RWPE1 (cell line): ENCODE results near the gene PIK3AP1.

Experiments used
- CTCF ChIA-PET: fragments of 350-600 bp; sonication (Branson Sonifier 250); formaldehyde crosslinking; extraction: SDS; loops from one replicate; lab custom pipeline; 2021; lab: Yijun Ruan, JAX
- POLR2A ChIA-PET: fragments of 400-600 bp; formaldehyde crosslinking; extraction: SDS; loops from one replicate; lab custom pipeline; 2020; ENCODE audit warnings: antibody characterized with exemption; ENCODE audit not compliant: low non-redundant PET; lab: Yijun Ruan, JAX
- DNase-seq: peaks from one replicate; pipeline ENCODE4 v3.0.0; 2012; ENCODE audit warnings: low spot score
- H3K27ac ChIP-seq: fragments of 450-650 bp; 2 replicates; pipeline ENCODE4 v1.5.1; 2017
- TF ChIP-seq, protein P1 (sequence below): fragments of 450-650 bp; conservative IDR thresholded peaks from 2 replicates; pipeline ENCODE4 v1.5.1; 2017; ENCODE audit warnings: low read depth, mild to moderate bottlenecking

The PIK3AP1 gene

DNA sequence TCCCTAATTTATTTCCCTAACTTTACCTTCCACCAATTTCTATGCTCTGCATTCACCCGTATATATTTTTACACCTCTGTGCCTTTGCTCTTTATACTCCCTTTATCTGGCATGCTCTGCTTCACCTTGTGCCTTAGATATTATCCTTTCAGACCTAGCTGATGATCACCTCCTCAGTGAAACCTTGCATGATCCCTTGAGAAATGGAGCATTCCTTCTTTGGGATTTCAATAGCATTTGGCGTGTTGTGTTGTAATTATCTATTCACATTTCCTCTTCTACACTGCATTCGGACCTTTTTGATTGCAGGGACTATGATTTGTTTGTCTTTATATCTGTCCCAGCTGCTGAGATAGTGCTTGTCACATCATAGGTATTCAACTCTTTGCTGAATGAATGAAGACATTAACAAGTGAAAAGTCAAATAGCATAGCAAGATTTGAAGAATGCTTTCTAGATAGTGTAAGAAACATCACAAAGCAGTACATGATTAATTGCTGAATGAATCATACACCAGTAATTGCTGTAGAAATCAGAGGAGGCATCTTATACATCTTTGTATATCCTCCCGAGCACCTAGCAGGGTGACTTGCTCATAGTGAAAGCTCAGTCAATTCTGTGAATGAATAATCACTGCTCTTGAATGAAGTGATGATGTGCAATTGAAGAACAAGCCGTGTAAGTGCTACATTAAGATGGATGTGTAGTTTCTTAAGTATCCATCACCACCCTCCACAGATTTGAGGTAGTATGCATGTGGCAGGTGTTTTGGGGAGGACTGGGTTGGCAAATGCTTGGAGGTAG, 131.5 kb downstream of the PIK3AP1 start:
- TF ChIP-seq, protein P1, sequence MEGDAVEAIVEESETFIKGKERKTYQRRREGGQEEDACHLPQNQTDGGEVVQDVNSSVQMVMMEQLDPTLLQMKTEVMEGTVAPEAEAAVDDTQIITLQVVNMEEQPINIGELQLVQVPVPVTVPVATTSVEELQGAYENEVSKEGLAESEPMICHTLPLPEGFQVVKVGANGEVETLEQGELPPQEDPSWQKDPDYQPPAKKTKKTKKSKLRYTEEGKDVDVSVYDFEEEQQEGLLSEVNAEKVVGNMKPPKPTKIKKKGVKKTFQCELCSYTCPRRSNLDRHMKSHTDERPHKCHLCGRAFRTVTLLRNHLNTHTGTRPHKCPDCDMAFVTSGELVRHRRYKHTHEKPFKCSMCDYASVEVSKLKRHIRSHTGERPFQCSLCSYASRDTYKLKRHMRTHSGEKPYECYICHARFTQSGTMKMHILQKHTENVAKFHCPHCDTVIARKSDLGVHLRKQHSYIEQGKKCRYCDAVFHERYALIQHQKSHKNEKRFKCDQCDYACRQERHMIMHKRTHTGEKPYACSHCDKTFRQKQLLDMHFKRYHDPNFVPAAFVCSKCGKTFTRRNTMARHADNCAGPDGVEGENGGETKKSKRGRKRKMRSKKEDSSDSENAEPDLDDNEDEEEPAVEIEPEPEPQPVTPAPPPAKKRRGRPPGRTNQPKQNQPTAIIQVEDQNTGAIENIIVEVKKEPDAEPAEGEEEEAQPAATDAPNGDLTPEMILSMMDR: no peak
- POLR2A ChIA-PET: no interaction called here
- H3K27ac ChIP-seq: no peak overlapping the region
- CTCF ChIA-PET: interaction anchor here (1.5 kb wide), 1 partner anchor 20 kb away, joined by 4 read pairs; no protein-coding TSS in a partner anchor
- DNase-seq: peak; percentile 51

DNA sequence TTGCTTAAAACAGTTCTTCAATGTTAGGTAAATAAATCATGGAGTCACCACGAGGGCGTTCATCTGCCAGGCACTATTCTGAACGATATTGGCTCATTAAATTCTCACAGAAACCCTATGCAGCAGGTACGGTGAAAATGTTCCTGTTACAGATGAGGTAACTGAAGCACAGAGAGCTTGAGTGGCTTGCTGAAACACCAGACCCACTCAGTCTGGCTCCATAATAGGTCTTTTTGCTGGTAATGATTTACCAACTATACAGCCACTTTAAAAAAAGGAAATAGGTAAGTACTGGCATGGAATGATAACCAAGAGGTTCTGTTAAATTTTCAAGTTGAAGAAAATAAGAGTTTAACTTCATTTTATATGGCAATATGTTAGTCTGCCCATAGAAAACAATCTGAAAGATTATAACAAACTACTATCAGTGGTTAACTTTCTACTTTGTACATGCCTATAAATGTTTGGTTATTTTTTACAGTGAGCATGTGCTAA, 132.2 kb downstream of the PIK3AP1 start:
- TF ChIP-seq, protein P1: no peak
- DNase-seq: no peak
- ChIA-PET CTCF (no interaction called here), POLR2A (interaction anchor here (0.6 kb wide), 1 partner anchor 12 kb away, joined by 4 read pairs; no protein-coding TSS in a partner anchor)
- no peak overlapping the region for H3K27ac ChIP-seq

DNA sequence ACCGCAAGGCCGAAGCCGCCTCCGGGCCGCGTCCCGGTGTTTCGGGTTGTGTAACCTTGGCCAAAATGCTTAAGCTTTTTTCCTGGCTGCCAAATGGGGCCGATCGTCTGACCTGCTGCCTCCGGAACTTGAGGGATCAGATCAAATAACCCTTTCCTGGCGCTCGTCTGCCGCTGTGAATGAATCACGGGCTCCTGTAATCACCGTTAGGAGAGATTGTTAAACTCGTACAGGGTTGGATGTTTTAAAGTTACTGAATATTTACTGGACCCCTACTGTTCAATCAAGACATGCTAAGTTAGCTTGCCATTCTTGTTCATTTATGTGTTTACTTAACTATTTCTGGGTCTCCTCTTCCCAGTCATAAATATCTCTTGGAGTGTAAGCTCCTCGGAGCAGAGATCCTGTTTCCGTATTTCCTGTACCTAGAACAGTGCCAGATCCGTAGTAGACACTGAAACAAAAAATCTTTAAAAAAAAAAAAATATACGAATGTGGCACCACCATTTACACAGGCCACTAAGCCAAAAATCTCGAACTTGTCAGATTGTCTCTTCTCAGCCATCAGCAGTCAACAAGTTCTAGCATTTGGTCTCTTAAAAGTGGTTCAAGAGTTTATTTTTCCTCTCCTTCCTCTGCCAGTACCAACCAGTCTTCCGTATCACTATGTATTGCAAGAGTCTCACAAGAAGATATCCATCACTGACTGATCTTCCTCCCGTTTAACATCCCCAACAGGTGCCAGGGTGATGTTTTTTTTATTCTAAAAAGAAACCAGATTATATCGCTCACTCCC, 132.9 kb downstream of the PIK3AP1 start:
- POLR2A ChIA-PET: interaction anchor here (0.6 to 0.7 kb wide), 3 partner anchors 13 to 171 kb away, joined by 3 to 4 read pairs (median 4); no protein-coding TSS in a partner anchor
- CTCF ChIA-PET: no interaction called here
- DNase-seq: peak; percentile 69
- TF ChIP-seq, protein P1: no peak
- peak overlapping the region; percentile 95 for H3K27ac ChIP-seq

DNA sequence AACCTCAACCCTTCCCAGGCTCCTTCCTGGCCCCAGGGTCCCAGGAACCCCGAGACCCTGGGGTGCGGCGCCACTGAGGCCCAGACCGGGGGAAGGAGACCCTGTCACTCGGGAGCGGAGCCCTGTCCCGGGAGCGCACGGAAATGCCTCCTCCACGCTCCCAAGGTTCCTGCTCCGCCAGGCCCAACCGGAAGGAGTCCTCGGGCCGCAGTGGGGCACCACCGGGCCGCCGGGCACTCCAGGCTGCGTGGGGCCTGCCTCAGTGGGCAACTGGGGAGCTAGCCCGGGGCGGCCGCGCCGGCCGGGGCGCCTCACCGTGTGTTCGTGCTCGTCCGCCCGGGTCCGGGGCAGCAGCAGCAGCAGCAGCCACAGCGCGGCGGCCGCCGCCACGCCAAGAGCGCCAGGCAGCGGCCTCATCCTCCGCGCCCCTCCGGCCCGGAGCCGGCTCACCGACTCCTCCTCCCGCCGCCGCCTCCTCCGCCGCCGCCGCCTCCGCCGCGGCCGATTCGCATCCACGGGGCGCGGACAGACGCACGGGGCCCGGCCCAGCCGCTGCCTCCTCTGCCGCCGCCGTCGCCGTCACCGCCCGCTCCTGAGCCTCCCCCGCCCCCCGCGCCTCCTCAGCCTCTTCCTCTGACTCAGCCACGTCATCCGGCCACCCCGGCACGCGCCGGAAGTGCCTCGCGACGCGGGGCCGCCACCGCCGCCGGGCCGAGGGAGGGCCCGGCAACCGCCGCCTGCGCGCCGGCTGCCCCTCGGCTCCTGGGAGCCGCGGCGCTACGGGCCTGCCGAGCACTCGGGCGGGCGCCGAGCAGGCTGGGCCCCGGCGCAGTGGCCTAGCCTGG, 133.7 kb downstream of the PIK3AP1 start, which contains the start of gene TM9SF3:
Gene TM9SF3 (minus strand): TSS at position 594 of the 845 bp plus-strand sequence. CDS start 177 bp downstream, at position 417.
- peak within 1 kb of the TSS; percentile 95 for H3K27ac ChIP-seq
- TF ChIP-seq, protein P1: no peak
- POLR2A ChIA-PET: interaction anchor here (0.6 to 0.7 kb wide), 2 partner anchors 37 to 170 kb away, joined by 3 to 4 read pairs; no protein-coding TSS in a partner anchor
- CTCF ChIA-PET: interaction anchor here (0.8 kb wide), 1 partner anchor 369 kb away, joined by 5 read pairs; no protein-coding TSS in a partner anchor
- DNase-seq: peak; percentile 91

DNA sequence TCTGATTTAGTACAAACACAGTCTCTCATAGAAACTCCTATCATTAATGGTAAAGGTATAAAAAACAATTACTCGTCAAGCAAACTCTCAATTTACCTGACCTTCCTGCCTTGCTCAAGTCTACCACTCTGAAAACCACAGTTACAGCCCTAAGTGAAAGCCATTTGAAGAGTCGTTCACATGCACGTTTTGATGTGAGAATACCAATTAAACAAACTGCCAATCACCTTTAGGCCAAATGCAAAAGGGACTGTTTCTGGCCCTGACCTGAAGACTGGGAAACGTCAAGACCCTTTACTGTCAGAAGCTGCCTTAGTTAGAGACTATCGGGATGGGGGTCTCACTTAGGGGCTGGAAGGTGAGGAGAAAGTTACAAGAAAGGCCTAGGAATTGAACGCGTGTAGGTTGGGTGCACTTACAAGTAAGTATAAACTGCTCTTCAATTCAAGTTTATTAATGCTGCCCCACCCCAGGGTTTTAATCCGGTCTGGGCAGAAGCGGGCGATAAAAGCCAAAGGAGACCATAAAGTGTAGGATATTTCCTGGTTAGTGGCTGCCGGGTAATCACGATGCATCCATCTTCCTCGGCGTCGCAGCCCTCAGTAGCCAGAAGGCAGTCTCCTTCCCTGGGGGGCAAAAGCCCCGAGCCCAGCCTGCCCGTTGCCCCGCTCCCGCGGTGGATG, 134.4 kb downstream of the PIK3AP1 start:
- CTCF ChIA-PET: interaction anchor here (0.8 kb wide), 1 partner anchor 370 kb away, joined by 5 read pairs; no protein-coding TSS in a partner anchor
- TF ChIP-seq, protein P1: no peak
- H3K27ac ChIP-seq: peak overlapping the region; percentile 95
- peak; percentile 26 for DNase-seq
- POLR2A ChIA-PET: no interaction called here
